ENCODE results near the gene TSHZ2.

Gene TSHZ2

GRCh38 chr20:52941808-52942207 is 30.4 kb upstream of the TSHZ2 start:
- no peak for DNase-seq
- TF ChIP-seq CTCF (IDR thresholded peaks at IDR 0.05; ENCODE audit: low read depth, low read length, missing control alignments): no peak
- no peaks in the 10 kb centered on the region for H3K27me3 ChIP-seq (replicated peaks)
- no peaks in the 10 kb centered on the region for H3K36me3 ChIP-seq (replicated peaks)
- H3K27ac ChIP-seq: no peak overlapping the region
- in situ Hi-C loops (cut with HindIII; ENCODE audit: low pct_ligation_motif_present, low sequenced_read_pairs): no loop called here
- no peak overlapping the region for H3K4me3 ChIP-seq (ENCODE audit: low read depth, low read length)

- H3K27ac ChIP-seq: no peak overlapping the region
- H3K36me3 ChIP-seq (replicated peaks): no peaks in the 10 kb centered on the region
- H3K4me3 ChIP-seq (ENCODE audit: low read depth, low read length): no peak overlapping the region
- no peaks in the 10 kb centered on the region for H3K27me3 ChIP-seq (replicated peaks)
- TF ChIP-seq CTCF (IDR thresholded peaks at IDR 0.05; ENCODE audit: low read depth, low read length, missing control alignments): no peak
- DNase-seq: no peak
- in situ Hi-C loops (cut with HindIII; ENCODE audit: low pct_ligation_motif_present, low sequenced_read_pairs): no loop called here
These were observed 28.8 kb upstream of the TSHZ2 start for GRCh38 chr20:52943185-52943841.

GRCh38 chr20:52945268-52945667 is 26.9 kb upstream of the TSHZ2 start:
- Histone ChIP-seq H3K27me3 (replicated peaks) (no peaks in the 10 kb centered on the region), H3K36me3 (replicated peaks) (no peaks in the 10 kb centered on the region), H3K27ac (no peak overlapping the region), H3K4me3 (ENCODE audit: low read depth, low read length) (no peak overlapping the region)
- DNase-seq: no peak
- in situ Hi-C loops (cut with HindIII; ENCODE audit: low pct_ligation_motif_present, low sequenced_read_pairs): no loop called here
- TF ChIP-seq CTCF (IDR thresholded peaks at IDR 0.05; ENCODE audit: low read depth, low read length, missing control alignments): no peak

GRCh38 chr20:52945862-52946522 is 26.2 kb upstream of the TSHZ2 start:
- no peak for DNase-seq
- TF ChIP-seq CTCF (IDR thresholded peaks at IDR 0.05; ENCODE audit: low read depth, low read length, missing control alignments): no peak
- in situ Hi-C loops (cut with HindIII; ENCODE audit: low pct_ligation_motif_present, low sequenced_read_pairs): no loop called here
- Histone ChIP-seq H3K36me3 (replicated peaks) (no peaks in the 10 kb centered on the region), H3K4me3 (ENCODE audit: low read depth, low read length) (no peak overlapping the region), H3K27ac (no peak overlapping the region), H3K27me3 (replicated peaks) (no peaks in the 10 kb centered on the region)

- TF ChIP-seq CTCF (IDR thresholded peaks at IDR 0.05; ENCODE audit: low read depth, low read length, missing control alignments): no peak
- no peaks in the 10 kb centered on the region for H3K27me3 ChIP-seq (replicated peaks)
- in situ Hi-C loops (cut with HindIII; ENCODE audit: low pct_ligation_motif_present, low sequenced_read_pairs): no loop called here
- no peaks in the 10 kb centered on the region for H3K36me3 ChIP-seq (replicated peaks)
- H3K27ac ChIP-seq: no peak overlapping the region
- H3K4me3 ChIP-seq (ENCODE audit: low read depth, low read length): no peak overlapping the region
- DNase-seq: no peak
These were observed 23.7 kb upstream of the TSHZ2 start for GRCh38 chr20:52948491-52948890.
